H1 (cell line): ENCODE measurements around the gene ARFGEF3. TPM values are rescaled to one million over a fixed set of nuclear protein-coding genes. Genes with fewer than 3 reads are reported as not detected.

Source experiments
- CTCF ChIA-PET: fragments of 300-600 bp; sonication (Branson Sonifier 250); formaldehyde crosslinking; loops from one replicate; lab custom pipeline; 2021; ENCODE audit not compliant: partially characterized antibody; lab: Charles Lee
- POLR2A ChIA-PET: fragments of 300-600 bp; sonication (Branson Sonifier 250); formaldehyde crosslinking; loops from one replicate; lab custom pipeline; 2021; ENCODE audit warnings: inconsistent platforms; ENCODE audit not compliant: partially characterized antibody; lab: Charles Lee
- DNase-seq, 2 experiments: peaks; one replicate each; pipeline versions ENCODE4 v3.0.0 to v3.0.0-alpha.2; 2010 to 2022; ENCODE audit warnings: low spot score in 2 of 2, low read depth in 1 of 2, mixed read lengths in 1 of 2
- FAIRE-seq: peaks from 2 replicates; lab custom pipeline; 2011; peaks lifted over from hg19 to GRCh38; lab: Jason Lieb, UNC
- H2AFZ ChIP-seq: 2 replicates; pipeline ENCODE4 v1.8.1; 2012; ENCODE audit warnings: low read length, inconsistent platforms
- H2AK5ac ChIP-seq: 2 replicates; pipeline ENCODE4 v1.6.1; 2013; ENCODE audit warnings: low read depth, low read length
- H2BK120ac ChIP-seq: replicated peaks from 2 replicates; pipeline ENCODE3; 2013; ENCODE audit warnings: low read depth, low read length, inconsistent platforms
- H2BK12ac ChIP-seq: 2 replicates; pipeline ENCODE4 v1.6.1; 2013; ENCODE audit warnings: low read depth, low read length
- H2BK15ac ChIP-seq: 2 replicates; pipeline ENCODE4 v1.6.1; 2013; ENCODE audit warnings: low read length
- H2BK20ac ChIP-seq: 2 replicates; pipeline ENCODE4 v1.6.1; 2013; ENCODE audit warnings: low read length
- H2BK5ac ChIP-seq: 2 replicates; pipeline ENCODE4 v1.6.1; 2013; ENCODE audit warnings: low read depth, low read length
- H3K14ac ChIP-seq: 2 replicates; pipeline ENCODE4 v1.6.1; 2013; ENCODE audit warnings: inconsistent platforms; ENCODE audit not compliant: insufficient read length
- H3K18ac ChIP-seq: 2 replicates; pipeline ENCODE4 v1.6.1; 2013; ENCODE audit warnings: low read length; ENCODE audit errors: extremely low read depth
- H3K23ac ChIP-seq: 2 replicates; pipeline ENCODE4 v1.6.1; 2013; ENCODE audit warnings: inconsistent platforms; ENCODE audit not compliant: insufficient read length
- H3K23me2 ChIP-seq: 2 replicates; pipeline ENCODE4 v1.6.1; 2013; ENCODE audit warnings: low read depth, low read length
- H3K27ac ChIP-seq: 2 replicates; pipeline ENCODE4 v1.6.1; 2011; ENCODE audit warnings: low read depth, low read length, inconsistent platforms
- H3K27me3 ChIP-seq, 4 experiments: replicated peaks in 1 of 4; 1 replicate in 1 of 4; 2 replicates in 3 of 4; pipeline versions ENCODE4 v1.6.1 to v1.8.1; 2011 to 2013; ENCODE audit warnings: low read length in 3 of 4, mild to moderate bottlenecking in 3 of 4, inconsistent platforms in 2 of 4, mixed read lengths in 2 of 4, moderate library complexity in 1 of 4; ENCODE audit not compliant: control insufficient read depth in 3 of 4, insufficient read depth in 3 of 4; ENCODE audit errors: extremely low read depth in 1 of 4
- H3K36me3 ChIP-seq, 4 experiments: 2 replicates each; pipeline versions ENCODE4 v1.6.1 to v1.8.1; 2011 to 2013; ENCODE audit warnings: mild to moderate bottlenecking in 4 of 4, low read length in 3 of 4, moderate library complexity in 2 of 4, control low read depth in 1 of 4, inconsistent platforms in 1 of 4; ENCODE audit not compliant: insufficient read depth in 4 of 4, control insufficient read depth in 2 of 4
- H3K4ac ChIP-seq: replicated peaks from 2 replicates; pipeline ENCODE3; 2013; ENCODE audit warnings: low read length, low read depth, mixed read lengths, inconsistent platforms; ENCODE audit not compliant: insufficient read length
- H3K4me1 ChIP-seq, 4 experiments: replicated peaks in 1 of 4; 1 replicate in 1 of 4; 2 replicates in 3 of 4; pipeline versions ENCODE4 v1.6.1 to v1.8.1; 2011 to 2013; ENCODE audit warnings: low read length in 3 of 4, inconsistent platforms in 2 of 4, mixed read lengths in 1 of 4; ENCODE audit not compliant: insufficient read depth in 4 of 4, control insufficient read depth in 3 of 4
- H3K4me2 ChIP-seq, 2 experiments: 2 replicates each; pipeline versions ENCODE4 v1.6.1 to v1.8.1; 2011 to 2013; ENCODE audit warnings: low read depth in 2 of 2, low read length in 2 of 2, control low read depth in 1 of 2, inconsistent platforms in 1 of 2, mild to moderate bottlenecking in 1 of 2; ENCODE audit not compliant: insufficient read depth in 1 of 2
- H3K4me3 ChIP-seq, 4 experiments: fragments of 200-600, 300-600 bp in 1 of 4; sonication (generic), shearing (Covaris generic), sonication (Bioruptor Twin) in 1 of 4; 2 replicates each; pipeline versions ENCODE4 v1.5.1 to v1.8.1; 2011 to 2016; ENCODE audit warnings: low read length in 4 of 4, low read depth in 3 of 4, control low read depth in 2 of 4, inconsistent platforms in 2 of 4, mild to moderate bottlenecking in 2 of 4, mixed read lengths in 1 of 4, moderate library complexity in 1 of 4; ENCODE audit not compliant: insufficient read depth in 2 of 4; ENCODE audit errors: extremely low read depth in 1 of 4
- H3K56ac ChIP-seq: replicated peaks from 2 replicates; pipeline ENCODE3; 2013; ENCODE audit warnings: low read depth, mild to moderate bottlenecking, mixed read lengths, low read length, inconsistent platforms; ENCODE audit not compliant: insufficient read length
- H3K79me1 ChIP-seq: 2 replicates; pipeline ENCODE4 v1.6.1; 2013; ENCODE audit warnings: low read depth, low read length, control low read depth
- H3K79me2 ChIP-seq, 2 experiments: 2 replicates each; pipeline versions ENCODE4 v1.6.1 to v1.8.1; 2012 to 2013; ENCODE audit warnings: low read length in 2 of 2, mild to moderate bottlenecking in 2 of 2, inconsistent platforms in 1 of 2; ENCODE audit not compliant: insufficient read depth in 2 of 2, control insufficient read depth in 1 of 2
- H3K9ac ChIP-seq, 4 experiments: replicated peaks in 1 of 4; 1 replicate in 1 of 4; 2 replicates in 3 of 4; pipeline versions ENCODE4 v1.6.1 to v1.8.1; 2011 to 2013; ENCODE audit warnings: low read depth in 3 of 4, low read length in 3 of 4, control low read depth in 2 of 4, mild to moderate bottlenecking in 2 of 4, moderate library complexity in 2 of 4, inconsistent platforms in 1 of 4; ENCODE audit errors: extremely low read depth in 1 of 4
- H3K9me3 ChIP-seq, 2 experiments: 2 replicates each; pipeline versions ENCODE4 v1.6.1 to v1.8.1; 2012 to 2013; ENCODE audit warnings: mild to moderate bottlenecking in 2 of 2, moderate library complexity in 2 of 2, control low read depth in 1 of 2, inconsistent platforms in 1 of 2, low read depth in 1 of 2, low read length in 1 of 2, mixed read lengths in 1 of 2; ENCODE audit not compliant: insufficient read depth in 2 of 2
- H4K20me1 ChIP-seq, 2 experiments: replicated peaks in 1 of 2; 2 replicates each; pipeline versions ENCODE3 to v1.8.1; 2011 to 2013; ENCODE audit warnings: inconsistent platforms in 2 of 2, low read length in 2 of 2, mild to moderate bottlenecking in 1 of 2; ENCODE audit not compliant: insufficient read depth in 2 of 2, control insufficient read depth in 1 of 2
- H4K5ac ChIP-seq: 2 replicates; pipeline ENCODE4 v1.6.1; 2013; ENCODE audit warnings: low read length, low read depth, mixed read lengths, inconsistent platforms; ENCODE audit not compliant: insufficient read length
- H4K8ac ChIP-seq: 2 replicates; pipeline ENCODE4 v1.8.0; 2013; ENCODE audit warnings: mild to moderate bottlenecking, moderate library complexity, low read length, inconsistent platforms; ENCODE audit not compliant: insufficient read depth; ENCODE audit errors: extremely low read depth
- H4K91ac ChIP-seq: replicated peaks from 2 replicates; pipeline ENCODE3; 2013; ENCODE audit warnings: low read length, mixed read lengths, inconsistent platforms; ENCODE audit not compliant: insufficient read length
- MAFK ChIP-seq: IDR thresholded peaks from 2 replicates; pipeline ENCODE4 v1.6.1; 2012; ENCODE audit warnings: low read depth, mild to moderate bottlenecking, improper control_type of control experiment, low read length
- WGBS, 2 experiments: shearing (Covaris generic) in 1 of 2; methylation state at CpG; one replicate each; pipeline versions ENCODE4 v1.1.6 to v1.1.7; 2013 to 2015; ENCODE audit warnings: low lambda C conversion rate in 2 of 2, mixed read lengths in 2 of 2, inconsistent platforms in 1 of 2, low coverage in 1 of 2, missing lambda C conversion rate in 1 of 2; ENCODE audit not compliant: insufficient replicate concordance in 2 of 2, insufficient coverage in 1 of 2, insufficient read length in 1 of 2; ENCODE audit errors: extremely low coverage in 1 of 2, missing lambda C conversion rate in 1 of 2; 5-methylcytosine and 5-hydroxymethylcytosine counted together
- polyA plus RNA-seq, 7 experiments: library from polyadenylated mRNA; depleted of rRNA in 3 of 7; stranded (reverse) in 5 of 7; unstranded in 2 of 7; fragments of >200 nt in 5 of 7; fragments of 200-250 nt in 2 of 7; gene quantifications; 1 replicate in 5 of 7; 2 replicates in 1 of 7; 4 replicates in 1 of 7; pipeline versions ENCODE4 v1.2.1 to v1.2.3, GENCODE V29; 2011 to 2013; ENCODE audit warnings: missing spikeins in 2 of 7, mixed read lengths in 2 of 7
- total RNA-seq: library from RNA; stranded (reverse); fragmentation: NEBNext Ultra II Directional; extraction: Animal tissue kit (Norgen Biotek cat#: 25700); gene quantifications from 2 replicates; pipeline ENCODE4 v1.2.1, GENCODE V29; 2021

Gene ARFGEF3
- total and polyA plus RNA-seq, 2 of the 8 experiments (the other 6 are each of a cell fraction or from before 2014, with no cell fraction given): 5.8 to 23.2 TPM

DNA sequence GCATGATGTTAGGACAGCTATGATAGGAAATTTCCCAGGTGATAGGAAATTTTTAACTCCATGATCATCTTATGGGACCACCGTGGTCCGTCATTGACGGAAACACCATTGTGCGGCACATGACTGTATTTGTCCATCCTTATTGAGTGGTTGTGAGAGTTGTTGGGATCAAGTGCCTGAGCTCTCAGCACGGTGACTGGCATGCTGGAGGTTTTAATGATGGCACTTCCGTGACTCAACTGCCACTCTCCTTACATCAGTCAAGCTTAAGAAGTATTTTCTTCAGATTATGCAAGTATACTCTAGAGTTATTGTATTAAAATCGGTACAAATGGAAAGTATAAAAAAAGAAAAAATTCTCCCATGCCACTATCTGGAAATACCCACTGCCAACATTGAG lies 35.8 kb downstream of the ARFGEF3 start:
- ChIA-PET CTCF (interaction anchor here (0.5 to 2.2 kb wide), 9 partner anchors 9 to 792 kb away, joined by 3 to 5 read pairs (median 3); partner anchors contain the start of gene PBOV1), POLR2A (interaction anchor here (1.4 kb wide), 1 partner anchor 36 kb away, joined by 4 read pairs; the partner anchor contains the start of gene ARFGEF3)
- H2AFZ ChIP-seq: no peak overlapping the region
- H3K36me3 ChIP-seq: no peaks in the 10 kb centered on the region; a peak in 1 of 8 replicates
- no peak overlapping the region for H4K5ac ChIP-seq
- H4K91ac ChIP-seq: no peak overlapping the region
- no peak overlapping the region for H3K18ac ChIP-seq
- H2BK20ac ChIP-seq: no peak overlapping the region
- no peak overlapping the region for H2AK5ac ChIP-seq
- H3K56ac ChIP-seq: no peak overlapping the region
- WGBS, 2 experiments: 92% methylated on average over 7 of the region's 7 CpGs; no CpG with 5 or more reads in 1 of the 2 experiments
- H3K4me1 ChIP-seq: peaks cover 0 to 8% (median 7%) of the 10 kb centered on the region in 4 experiments; a peak in 3 of 7 replicates
- H3K79me2 ChIP-seq: no peaks in the 10 kb centered on the region; a peak in 1 of 4 replicates
- H3K27ac ChIP-seq: no peak overlapping the region
- H3K23ac ChIP-seq: no peak overlapping the region
- H3K4me3 ChIP-seq: no peak overlapping the region
- H2BK5ac ChIP-seq: no peak overlapping the region
- no peak overlapping the region for H4K8ac ChIP-seq
- no peaks in the 10 kb centered on the region for H3K79me1 ChIP-seq
- FAIRE-seq (no peak), DNase-seq (no peak)
- no peak for TF ChIP-seq MAFK
- no peak overlapping the region for H2BK15ac ChIP-seq
- no peak overlapping the region for H3K14ac ChIP-seq
- H3K23me2 ChIP-seq: no peaks in the 10 kb centered on the region
- H3K9me3 ChIP-seq: no peaks in the 10 kb centered on the region
- no peak overlapping the region for H3K4ac ChIP-seq
- no peaks in the 10 kb centered on the region for H4K20me1 ChIP-seq
- H3K4me2 ChIP-seq: no peak overlapping the region
- H3K27me3 ChIP-seq: no peaks in the 10 kb centered on the region
- H3K9ac ChIP-seq: no peak overlapping the region
- no peak overlapping the region for H2BK12ac ChIP-seq
- no peak overlapping the region for H2BK120ac ChIP-seq
